Activated CD4-positive, alpha-beta T cell treated with anti-CD3 and anti-CD28 coated beads for 36 hours (primary cell): ENCODE measurements around the gene KLF11. TPM values are rescaled to one million over a fixed set of nuclear protein-coding genes. Genes with fewer than 3 reads are reported as not detected.
"Not testable (repeated sequence)": the region's sequence is repeated elsewhere in the genome, so short reads cannot be mapped to it uniquely, and the experiment has no call there.

ENCODE experiments used
- ATAC-seq: fragments of 200-7000 bp; cut with Tn5 transposase; one replicate; pipeline ENCODE4 v1.10.0; 2021; ENCODE audit warnings: mild to moderate bottlenecking, moderate library complexity
- CTCF ChIA-PET: fragments of 350-600 bp; sonication (Branson Sonifier 250); formaldehyde crosslinking; loops from one replicate; lab custom pipeline; 2021; ENCODE audit warnings: antibody characterized with exemption; lab: Charles Lee
- POLR2A ChIA-PET: fragments of 350-600 bp; sonication (Branson Sonifier 250); formaldehyde crosslinking; loops from one replicate; lab custom pipeline; 2021; ENCODE audit warnings: antibody characterized with exemption, inconsistent platforms; lab: Charles Lee
- DNase-seq: peaks from one replicate; pipeline ENCODE4 v3.0.0-alpha.2; 2020
- H3K27ac Mint-ChIP-seq: one replicate; pipeline ENCODE4 v1.8.0; 2021; ENCODE audit warnings: mixed read lengths
- H3K27me3 Mint-ChIP-seq: one replicate; pipeline ENCODE4 v1.8.0; 2021; ENCODE audit warnings: mixed read lengths
- H3K36me3 Mint-ChIP-seq: one replicate; pipeline ENCODE4 v1.8.0; 2021; ENCODE audit warnings: low read depth, mixed read lengths
- H3K4me1 Mint-ChIP-seq: one replicate; pipeline ENCODE4 v1.8.0; 2021; ENCODE audit warnings: mixed read lengths
- H3K4me3 Mint-ChIP-seq: one replicate; pipeline ENCODE4 v1.8.0; 2021; ENCODE audit warnings: mild to moderate bottlenecking, moderate library complexity, mixed read lengths
- H3K9me3 Mint-ChIP-seq: one replicate; pipeline ENCODE4 v1.8.0; 2021; ENCODE audit warnings: low read depth, mixed read lengths
- intact Hi-C, 2 experiments: fragments of 100-400 bp; cut with DNase I in 1 of 2; cut with micrococcal nuclease in 1 of 2; formaldehyde crosslinking; loops; one replicate each; pipeline versions ENCODE4 v1.14.2 to v1.15.1; 2022 to 2024; cut with DNase I, micrococcal nuclease
- total RNA-seq, 2 experiments: library from RNA; stranded (reverse); gene quantifications; one replicate each; pipeline ENCODE4 v1.2.3, GENCODE V29; 2021

Gene KLF11
- total RNA-seq, 2 experiments from 2014 or later, result 4.2 to 4.5 TPM

DNA sequence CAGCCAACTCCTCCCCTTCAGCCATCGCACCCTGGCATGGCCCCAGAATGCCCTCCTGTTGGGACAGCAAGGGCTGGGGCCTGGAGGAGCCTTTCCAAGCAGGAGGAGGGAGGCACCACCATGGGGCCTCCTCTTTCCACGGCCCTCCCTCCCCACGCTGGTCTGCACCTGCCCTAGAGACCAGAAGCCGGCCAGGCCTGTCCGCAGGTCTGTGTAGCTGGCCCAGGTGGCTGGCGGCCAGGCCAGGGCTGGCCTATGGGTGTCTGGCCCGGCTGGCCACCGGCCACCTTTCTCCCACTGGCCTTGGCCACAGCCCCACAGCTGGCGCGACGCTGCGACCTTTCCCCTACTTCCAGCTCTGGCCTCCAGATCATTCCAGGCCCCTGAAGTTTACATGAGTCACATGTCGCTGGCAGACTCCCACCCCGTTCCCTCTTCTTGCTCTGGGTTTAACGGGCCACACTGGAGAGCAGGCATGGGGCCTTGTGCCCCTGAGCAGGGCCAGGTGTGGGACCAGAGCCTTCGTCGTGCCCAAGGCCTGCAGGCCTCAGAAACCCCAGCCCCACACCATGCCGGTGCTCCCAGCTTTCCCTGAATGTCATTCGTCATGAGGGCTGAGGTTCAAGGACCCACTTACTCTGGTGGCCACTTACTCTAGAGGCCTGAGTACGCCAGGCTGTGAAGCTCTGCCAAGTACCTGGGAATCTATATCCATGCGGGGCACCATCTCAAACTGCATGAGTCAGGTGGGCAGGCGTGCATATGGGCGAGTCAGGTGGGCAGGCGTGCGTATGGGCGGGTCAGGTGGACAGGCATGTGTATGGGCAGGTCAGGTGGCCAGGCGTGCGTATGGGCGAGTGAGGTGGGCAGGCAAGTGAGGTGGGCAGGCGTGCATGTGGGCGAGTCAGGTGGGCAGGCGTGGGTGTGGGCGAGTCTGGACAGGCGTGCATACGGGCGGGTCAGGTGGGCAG lies 33.3 kb upstream of the KLF11 start:
- intact Hi-C loops, result no loop called here
- no peak for DNase-seq
- no peak for ATAC-seq
- Mint-ChIP-seq H3K4me1 (no peaks in the 10 kb centered on the region), H3K36me3 (no peaks in the 10 kb centered on the region), H3K27ac (no peak overlapping the region), H3K9me3 (no peaks in the 10 kb centered on the region), H3K27me3 (peaks cover 9% of the 10 kb centered on the region), H3K4me3 (no peak overlapping the region)
- POLR2A ChIA-PET, result no interaction called here
- CTCF ChIA-PET, result interaction anchor here (1.0 kb wide), 1 partner anchor 26 kb away, joined by 3 read pairs; no protein-coding TSS in a partner anchor

DNA sequence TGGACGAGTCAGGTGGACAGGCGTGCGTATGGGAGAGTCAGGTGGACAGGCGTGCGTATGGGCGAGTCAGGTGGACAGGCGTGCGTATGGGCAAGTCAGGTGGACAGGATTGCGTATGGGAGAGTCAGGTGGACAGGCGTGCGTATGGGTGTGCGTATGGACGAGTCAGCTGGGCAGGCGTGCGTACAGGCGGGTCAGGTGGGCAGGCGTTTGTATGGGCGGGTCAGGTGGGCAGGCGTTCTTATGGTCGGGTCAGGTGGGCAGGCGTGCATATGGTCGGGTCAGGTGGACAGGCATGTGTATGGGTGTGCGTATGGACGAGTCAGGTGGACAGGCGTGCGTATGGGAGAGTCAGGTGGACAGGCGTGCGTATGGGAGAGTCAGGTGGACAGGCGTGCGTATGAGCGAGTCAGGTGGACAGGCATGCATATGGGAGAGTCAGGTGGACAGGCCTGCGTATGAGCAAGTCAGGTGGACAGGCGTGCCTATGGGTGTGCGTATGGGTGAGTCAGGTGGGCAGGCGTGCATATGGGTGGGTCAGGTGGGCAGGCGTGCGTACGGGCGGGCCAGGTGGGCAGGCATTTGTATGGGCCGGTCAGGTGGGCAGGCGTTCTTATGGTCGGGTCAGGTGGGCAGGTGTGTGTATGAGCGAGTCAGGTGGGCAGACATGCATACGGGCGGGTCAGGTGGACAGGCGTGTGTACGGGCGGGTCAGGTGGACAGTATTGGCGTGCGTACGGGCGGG lies 32.3 kb upstream of the KLF11 start:
- H3K27ac Mint-ChIP-seq, H3K4me1 Mint-ChIP-seq, H3K36me3 Mint-ChIP-seq, POLR2A ChIA-PET, ATAC-seq, CTCF ChIA-PET, H3K27me3 Mint-ChIP-seq, H3K9me3 Mint-ChIP-seq, DNase-seq, H3K4me3 Mint-ChIP-seq, intact Hi-C loops: not testable (repeated sequence)

DNA sequence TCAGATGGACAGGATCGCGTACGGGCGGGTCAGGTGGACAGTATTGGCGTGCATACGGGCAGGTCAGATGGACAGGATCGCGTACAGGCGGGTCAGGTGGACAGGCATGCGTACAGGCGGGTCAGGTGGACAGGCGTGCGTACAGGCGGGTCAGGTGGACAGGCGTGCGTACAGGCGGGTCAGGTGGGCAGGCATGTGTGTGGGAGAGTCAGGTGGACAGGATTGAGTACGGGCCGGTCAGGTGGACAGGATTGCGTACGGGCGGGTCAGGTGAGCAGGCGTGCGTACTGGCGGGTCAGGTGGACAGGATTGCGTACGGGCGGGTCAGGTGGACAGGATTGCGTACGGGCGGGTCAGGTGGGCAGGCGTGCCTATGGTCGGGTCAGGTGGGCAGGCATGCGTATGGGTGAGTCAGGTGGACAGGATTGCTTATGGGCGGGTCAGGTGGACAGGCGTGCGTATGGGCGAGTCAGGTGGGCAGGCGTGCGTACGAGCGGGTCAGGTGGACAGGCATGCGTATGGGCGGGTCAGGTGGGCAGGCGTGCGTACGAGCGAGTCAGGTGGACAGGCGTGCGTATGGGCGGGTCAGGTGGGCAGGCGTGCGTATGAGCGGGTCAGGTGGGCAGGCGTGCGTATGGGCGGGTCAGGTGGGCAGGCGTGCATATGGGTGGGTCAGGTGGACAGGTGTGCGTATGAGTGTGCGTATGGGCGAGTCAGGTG lies 31.6 kb upstream of the KLF11 start:
- DNase-seq, H3K9me3 Mint-ChIP-seq, ATAC-seq, H3K4me3 Mint-ChIP-seq, H3K4me1 Mint-ChIP-seq, POLR2A ChIA-PET, intact Hi-C loops, H3K36me3 Mint-ChIP-seq, H3K27me3 Mint-ChIP-seq, H3K27ac Mint-ChIP-seq, CTCF ChIA-PET: not testable (repeated sequence)

DNA sequence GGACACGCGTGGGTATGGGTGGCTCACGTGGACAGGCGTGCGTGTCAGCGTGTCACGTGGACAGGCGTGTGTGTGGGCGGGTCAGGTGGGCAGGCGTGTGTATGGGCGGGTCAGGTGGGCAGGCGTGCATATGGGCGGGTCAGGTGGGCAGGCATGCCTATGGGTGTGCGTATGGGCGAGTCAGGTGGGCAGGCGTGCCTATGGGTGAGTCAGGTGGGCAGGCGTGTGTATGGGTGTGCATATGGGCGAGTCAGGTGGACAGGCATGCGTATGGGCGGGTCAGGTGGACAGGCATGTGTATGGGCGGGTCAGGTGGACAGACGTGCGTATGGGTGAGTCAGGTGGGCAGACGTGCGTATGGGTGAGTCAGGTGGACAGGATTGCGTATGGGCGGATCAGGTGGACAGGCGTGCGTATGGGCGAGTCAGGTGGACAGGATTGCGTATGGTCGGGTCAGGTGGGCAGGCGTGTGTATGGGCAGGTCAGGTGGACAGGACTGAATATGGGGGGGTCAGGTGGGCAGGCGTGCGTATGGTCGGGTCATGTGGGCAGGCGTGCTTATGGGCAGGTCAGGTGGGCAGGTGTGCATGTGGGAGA lies 30.9 kb upstream of the KLF11 start:
- intact Hi-C loops, H3K9me3 Mint-ChIP-seq, H3K4me3 Mint-ChIP-seq: not testable (repeated sequence)

DNA sequence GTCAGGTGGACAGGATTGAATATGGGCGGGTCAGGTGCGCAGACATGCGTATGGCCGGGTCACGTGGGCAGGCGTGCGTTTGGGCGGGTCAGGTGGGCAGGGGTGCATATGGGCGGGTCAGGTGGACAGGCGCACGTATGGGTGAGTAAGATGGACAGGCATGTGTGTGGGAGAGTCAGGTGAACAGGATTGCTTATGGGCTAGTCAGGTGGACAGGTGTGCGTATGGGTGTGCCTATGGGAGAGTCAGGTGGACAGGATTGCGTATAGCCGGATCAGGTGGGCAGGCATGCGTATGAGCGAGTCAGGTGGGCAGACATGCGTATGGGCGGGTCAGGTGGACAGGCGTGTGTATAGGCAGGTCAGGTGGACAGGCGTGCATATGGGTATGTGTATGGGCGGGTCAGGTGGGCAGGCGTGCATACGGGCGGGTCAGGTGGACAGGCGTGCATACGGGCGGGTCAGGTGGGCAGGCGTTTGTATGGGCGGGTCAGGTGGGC lies 30.3 kb upstream of the KLF11 start:
- Mint-ChIP-seq H3K4me1 (no peaks in the 10 kb centered on the region), H3K27ac (no peak overlapping the region), H3K36me3 (no peaks in the 10 kb centered on the region), H3K9me3 (peaks cover 2% of the 10 kb centered on the region), H3K4me3 (no peak overlapping the region), H3K27me3 (no peaks in the 10 kb centered on the region)
- ChIA-PET POLR2A (no interaction called here), CTCF (no interaction called here)
- ATAC-seq (no peak), DNase-seq (no peak)
- intact Hi-C loops, result no loop called here

More for the DNA sequence above, 30.9 kb upstream of the KLF11 start:
- H3K36me3 Mint-ChIP-seq, ATAC-seq, CTCF ChIA-PET, DNase-seq, H3K27ac Mint-ChIP-seq, H3K27me3 Mint-ChIP-seq, POLR2A ChIA-PET, H3K4me1 Mint-ChIP-seq: not testable (repeated sequence)

DNA sequence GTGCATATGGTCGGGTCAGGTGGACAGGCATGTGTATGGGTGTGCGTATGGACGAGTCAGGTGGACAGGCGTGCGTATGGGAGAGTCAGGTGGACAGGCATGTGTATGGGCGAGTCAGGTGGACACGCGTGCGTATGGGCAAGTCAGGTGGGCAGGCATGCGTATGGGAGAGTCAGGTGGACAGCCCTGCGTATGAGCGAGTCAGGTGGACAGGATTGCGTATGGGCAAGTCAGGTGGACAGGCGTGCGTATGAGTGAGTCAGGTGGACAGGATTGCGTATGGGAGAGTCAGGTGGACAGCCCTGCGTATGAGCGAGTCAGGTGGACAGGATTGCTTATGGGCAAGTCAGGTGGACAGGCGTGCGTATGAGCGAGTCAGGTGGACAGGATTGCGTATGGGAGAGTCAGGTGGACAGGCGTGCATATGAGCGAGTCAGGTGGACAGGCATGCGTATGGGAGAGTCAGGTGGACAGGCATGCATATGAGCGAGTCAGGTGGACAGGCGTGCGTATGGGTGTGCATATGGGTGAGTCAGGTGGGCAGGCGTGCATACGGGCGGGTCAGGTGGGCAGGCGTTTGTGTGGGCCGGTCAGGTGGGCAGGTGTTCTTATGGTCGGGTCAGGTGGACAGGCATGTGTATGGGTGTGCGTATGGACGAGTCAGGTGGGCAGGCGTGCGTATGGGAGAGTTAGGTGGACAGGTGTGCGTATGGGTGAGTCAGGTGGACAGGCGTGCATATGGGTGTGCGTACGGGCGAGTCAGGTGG lies 29.5 kb upstream of the KLF11 start:
- H3K27ac Mint-ChIP-seq, CTCF ChIA-PET, DNase-seq, intact Hi-C loops, ATAC-seq, H3K36me3 Mint-ChIP-seq, H3K9me3 Mint-ChIP-seq, POLR2A ChIA-PET, H3K4me1 Mint-ChIP-seq, H3K4me3 Mint-ChIP-seq, H3K27me3 Mint-ChIP-seq: not testable (repeated sequence)

DNA sequence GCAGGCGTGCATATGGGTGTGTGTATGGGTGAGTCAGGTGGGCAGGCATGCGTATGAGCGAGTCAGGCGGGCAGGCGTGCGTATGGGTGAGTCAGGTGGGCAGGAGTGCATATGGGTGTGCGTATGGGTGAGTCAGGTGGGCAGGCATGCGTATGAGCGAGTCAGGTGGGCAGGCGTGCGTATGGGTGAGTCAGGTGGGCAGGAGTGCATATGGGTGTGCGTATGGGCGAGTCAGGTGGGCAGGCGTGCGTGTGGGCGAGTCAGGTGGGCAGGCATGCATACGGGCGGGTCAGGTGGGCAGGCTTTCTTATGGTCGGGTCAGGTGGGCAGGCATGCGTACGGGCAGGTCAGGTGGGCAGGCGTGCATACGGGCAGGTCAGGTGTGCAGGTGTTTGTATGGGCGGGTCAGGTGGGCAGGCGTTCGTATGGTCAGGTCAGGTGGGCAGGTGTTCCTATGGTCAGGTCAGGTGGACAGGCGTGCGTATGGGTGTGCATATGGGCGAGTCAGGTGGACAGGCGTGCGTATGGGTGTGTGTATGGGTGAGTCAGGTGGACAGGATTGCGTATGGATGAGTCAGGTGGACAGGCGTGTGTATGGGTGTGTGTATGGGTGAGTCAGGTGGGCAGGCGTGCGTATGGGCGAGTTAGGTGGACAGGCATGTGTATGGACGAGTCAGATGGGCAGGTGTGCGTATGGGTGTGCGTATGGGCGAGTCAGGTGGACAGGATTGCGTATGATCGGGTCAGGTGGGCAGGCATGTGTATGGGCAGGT lies 28.7 kb upstream of the KLF11 start:
- no peaks in the 10 kb centered on the region for H3K4me1 Mint-ChIP-seq
- no peak for ATAC-seq

DNA sequence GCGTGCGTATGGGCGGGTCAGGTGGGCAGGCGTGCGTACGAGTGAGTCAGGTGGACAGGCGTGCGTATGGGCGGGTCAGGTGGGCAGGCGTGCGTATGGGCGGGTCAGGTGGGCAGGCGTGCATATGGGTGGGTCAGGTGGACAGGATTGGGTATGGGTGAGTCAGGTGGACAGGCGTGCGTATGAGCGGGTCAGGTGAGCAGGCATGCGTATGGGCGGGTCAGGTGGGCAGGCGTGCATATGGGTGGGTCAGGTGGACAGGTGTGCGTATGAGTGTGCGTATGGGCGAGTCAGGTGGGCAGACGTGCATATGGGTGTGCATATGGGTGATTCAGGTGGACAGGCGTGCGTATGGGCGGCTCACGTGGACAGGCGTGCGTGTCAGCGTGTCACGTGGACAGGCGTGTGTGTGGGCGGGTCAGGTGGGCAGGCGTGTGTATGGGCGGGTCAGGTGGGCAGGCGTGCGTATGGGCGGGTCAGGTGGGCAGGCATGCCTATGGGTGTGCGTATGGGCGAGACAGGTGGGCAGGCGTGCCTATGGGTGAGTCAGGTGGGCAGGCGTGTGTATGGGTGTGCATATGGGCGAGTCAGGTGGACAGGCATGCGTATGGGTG lies 27.9 kb upstream of the KLF11 start:
- POLR2A ChIA-PET, H3K27ac Mint-ChIP-seq, H3K27me3 Mint-ChIP-seq, H3K36me3 Mint-ChIP-seq, H3K9me3 Mint-ChIP-seq, CTCF ChIA-PET, ATAC-seq, DNase-seq, H3K4me3 Mint-ChIP-seq, intact Hi-C loops, H3K4me1 Mint-ChIP-seq: not testable (repeated sequence)

More for the DNA sequence above, 28.7 kb upstream of the KLF11 start:
- ChIA-PET POLR2A (no interaction called here), CTCF (no interaction called here)
- Mint-ChIP-seq H3K36me3 (no peaks in the 10 kb centered on the region), H3K4me3 (no peak overlapping the region), H3K27ac (no peak overlapping the region), H3K27me3 (no peaks in the 10 kb centered on the region), H3K9me3 (peaks cover 2% of the 10 kb centered on the region)
- DNase-seq, result no peak
- intact Hi-C loops, result no loop called here

DNA sequence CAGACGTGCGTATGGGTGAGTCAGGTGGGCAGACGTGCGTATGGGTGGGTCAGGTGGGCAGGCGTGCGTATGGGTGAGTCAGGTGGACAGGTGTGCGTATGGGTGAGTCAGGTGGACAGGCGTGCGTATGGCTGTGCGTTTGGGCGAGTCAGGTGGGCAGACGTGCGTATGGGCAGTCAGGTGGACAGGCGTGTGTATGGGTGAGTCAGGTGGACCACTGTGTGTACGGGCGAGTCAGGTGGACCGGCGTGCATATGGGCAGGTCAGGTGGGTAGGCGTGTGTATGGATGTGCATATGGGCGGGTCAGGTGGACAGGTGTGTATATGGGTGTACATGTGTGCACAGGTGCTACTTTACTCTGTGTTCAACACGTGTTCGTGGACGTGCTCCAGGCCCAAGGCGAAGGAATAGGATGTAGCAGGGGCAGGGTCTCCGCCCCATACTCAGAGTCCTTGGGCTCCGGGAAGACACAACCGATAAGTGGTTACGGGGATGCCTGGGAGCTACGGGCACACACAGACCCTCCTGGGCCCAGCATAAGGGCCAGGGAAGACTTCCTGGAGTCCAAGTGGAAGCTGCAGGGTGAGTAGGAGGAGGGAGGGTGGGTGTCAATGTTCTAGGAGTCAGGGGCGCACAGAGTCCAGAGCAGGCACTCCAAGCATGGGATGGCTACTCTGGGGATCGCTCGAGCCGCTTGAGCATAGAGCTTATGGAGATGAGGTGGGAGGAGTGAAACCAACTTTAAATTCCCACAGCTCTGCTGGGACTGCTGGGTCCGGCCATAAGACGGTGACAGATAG lies 27.1 kb upstream of the KLF11 start:
- intact Hi-C loops, result no loop called here
- DNase-seq (no peak), ATAC-seq (no peak)
- Mint-ChIP-seq H3K27me3 (no peaks in the 10 kb centered on the region), H3K27ac (no peak overlapping the region), H3K4me1 (no peaks in the 10 kb centered on the region), H3K4me3 (no peak overlapping the region), H3K9me3 (peaks cover 2% of the 10 kb centered on the region), H3K36me3 (no peaks in the 10 kb centered on the region)
- ChIA-PET CTCF (interaction anchor here (1.0 kb wide), 1 partner anchor 20 kb away, joined by 4 read pairs; no protein-coding TSS in a partner anchor), POLR2A (no interaction called here)
